NCI-H1092 treated with DMSO at 0.1 percent for 48 hours (cell line): ENCODE data around the gene DNAJC15.

Source experiments
- DNase-seq: peaks from one replicate; lab custom pipeline; 2025; lab: John Stamatoyannopoulos, UW

DNAJC15 gene

GRCh38 chr13:43085545-43085944 is 62.2 kb downstream of the DNAJC15 start:
- no peak for DNase-seq

GRCh38 chr13:43086181-43086580 is 62.8 kb downstream of the DNAJC15 start:
- DNase-seq = no peak

- DNase-seq = no peak
These were observed 64.7 kb downstream of the DNAJC15 start for GRCh38 chr13:43088093-43088511.

GRCh38 chr13:43089912-43090498 is 66.6 kb downstream of the DNAJC15 start:
- DNase-seq = no peak

GRCh38 chr13:43094901-43095300 is 71.5 kb downstream of the DNAJC15 start:
- DNase-seq = no peak

- no peak for DNase-seq
These were observed 72.7 kb downstream of the DNAJC15 start for GRCh38 chr13:43095771-43096719.

GRCh38 chr13:43100667-43101066 is 77.3 kb downstream of the DNAJC15 start:
- no peak for DNase-seq

GRCh38 chr13:43102304-43102703 is 78.9 kb downstream of the DNAJC15 start:
- DNase-seq = no peak

GRCh38 chr13:43107780-43108179 is 84.4 kb downstream of the DNAJC15 start:
- no peak for DNase-seq

- no peak for DNase-seq
These were observed 86.7 kb downstream of the DNAJC15 start for GRCh38 chr13:43110036-43110435.

- no peak for DNase-seq
These were observed 87.3 kb downstream of the DNAJC15 start for GRCh38 chr13:43110658-43111057.

GRCh38 chr13:43111559-43112400 is 88.4 kb downstream of the DNAJC15 start:
- no peak for DNase-seq

GRCh38 chr13:43113603-43114002 is 90.2 kb downstream of the DNAJC15 start:
- no peak for DNase-seq

- no peak for DNase-seq
These were observed 91.1 kb downstream of the DNAJC15 start for GRCh38 chr13:43114504-43114903.

GRCh38 chr13:43115141-43115540 is 91.8 kb downstream of the DNAJC15 start:
- DNase-seq = no peak

- DNase-seq = no peak
These were observed 92.9 kb downstream of the DNAJC15 start for GRCh38 chr13:43116242-43116641.

GRCh38 chr13:43118521-43118920 is 95.1 kb downstream of the DNAJC15 start:
- no peak for DNase-seq

- no peak for DNase-seq
These were observed 95.8 kb downstream of the DNAJC15 start for GRCh38 chr13:43119206-43119605.

- peak; percentile 68 for DNase-seq
These were observed 99.4 kb downstream of the DNAJC15 start for GRCh38 chr13:43122791-43123190.

- no peak for DNase-seq
These were observed 100.5 kb downstream of the DNAJC15 start for GRCh38 chr13:43123856-43124255.

GRCh38 chr13:43124490-43124889 is 101.1 kb downstream of the DNAJC15 start:
- no peak for DNase-seq

GRCh38 chr13:43126420-43126819 is 103.0 kb downstream of the DNAJC15 start:
- no peak for DNase-seq
